HEK293 (cell line): ENCODE results near the gene IQCH.

Source experiments
- ELK4 ChIP-seq: IDR thresholded peaks from 2 replicates; pipeline ENCODE4 v1.6.1; 2011; ENCODE audit warnings: mild to moderate bottlenecking, low read depth, low read length, borderline replicate concordance
- FEZF1 ChIP-seq: fragments of 450-650 bp; formaldehyde crosslinking; IDR thresholded peaks from 2 replicates; pipeline ENCODE4 v1.5.1; 2016; ENCODE audit warnings: missing biosample characterization, missing genetic modification characterization
- GFI1B ChIP-seq: fragments of 450-650 bp; formaldehyde crosslinking; IDR thresholded peaks from 2 replicates; pipeline ENCODE4 v1.5.1; 2016; ENCODE audit warnings: missing biosample characterization, missing genetic modification characterization
- GLI2 ChIP-seq: fragments of 450-650 bp; formaldehyde crosslinking; IDR thresholded peaks from 2 replicates; pipeline ENCODE4; 2017; ENCODE audit warnings: missing biosample characterization, missing genetic modification characterization, low read depth, borderline replicate concordance
- OVOL3 ChIP-seq: fragments of 450-650 bp; formaldehyde crosslinking; IDR thresholded peaks from 2 replicates; pipeline ENCODE4 v1.5.1; 2016; ENCODE audit warnings: missing biosample characterization, missing genetic modification characterization
- PATZ1 ChIP-seq: fragments of 450-650 bp; formaldehyde crosslinking; IDR thresholded peaks from 2 replicates; pipeline ENCODE4 v1.5.1; 2016; ENCODE audit warnings: missing biosample characterization, missing genetic modification characterization
- PBX3 ChIP-seq: sonication (generic); formaldehyde crosslinking; IDR thresholded peaks from 2 replicates; pipeline ENCODE4 v1.8.1; 2022; ENCODE audit warnings: mild to moderate bottlenecking, moderate library complexity, missing genetic modification reagents
- PRDM1 ChIP-seq: fragments of 450-650 bp; formaldehyde crosslinking; IDR thresholded peaks from 2 replicates; pipeline ENCODE4; 2016; ENCODE audit warnings: missing biosample characterization, missing genetic modification characterization
- SP3 ChIP-seq: fragments of 450-650 bp; formaldehyde crosslinking; IDR thresholded peaks from 2 replicates; pipeline ENCODE4 v1.5.1; 2016; ENCODE audit warnings: missing biosample characterization, missing genetic modification characterization
- TRIM28 ChIP-seq: IDR thresholded peaks from 2 replicates; pipeline ENCODE4 v1.6.1; 2011; ENCODE audit warnings: low read length, control low read depth, borderline replicate concordance
- WT1 ChIP-seq: fragments of 450-650 bp; formaldehyde crosslinking; IDR thresholded peaks from 2 replicates; pipeline ENCODE4 v1.5.1; 2016; ENCODE audit warnings: missing biosample characterization, missing genetic modification characterization
- ZBTB20 ChIP-seq: fragments of 450-650 bp; formaldehyde crosslinking; IDR thresholded peaks from 2 replicates; pipeline ENCODE4 v1.5.1; 2016; ENCODE audit warnings: missing biosample characterization, missing genetic modification characterization
- ZBTB49 ChIP-seq: fragments of 450-650 bp; formaldehyde crosslinking; IDR thresholded peaks from 2 replicates; pipeline ENCODE4 v1.5.1; 2016; ENCODE audit warnings: missing biosample characterization, missing genetic modification characterization, low read depth
- ZEB2 ChIP-seq: fragments of 450-650 bp; formaldehyde crosslinking; IDR thresholded peaks from 2 replicates; pipeline ENCODE4 v1.5.1; 2016; ENCODE audit warnings: missing biosample characterization, missing genetic modification characterization
- ZFHX2 ChIP-seq: fragments of 450-650 bp; formaldehyde crosslinking; conservative IDR thresholded peaks from 2 replicates; pipeline ENCODE4 v1.5.1; 2016; ENCODE audit warnings: missing biosample characterization, missing genetic modification characterization
- ZIC2 ChIP-seq: fragments of 450-650 bp; formaldehyde crosslinking; IDR thresholded peaks from 2 replicates; pipeline ENCODE4 v1.5.1; 2016; ENCODE audit warnings: missing biosample characterization, missing genetic modification characterization
- ZNF114 ChIP-seq: fragments of 450-650 bp; formaldehyde crosslinking; IDR thresholded peaks from 2 replicates; pipeline ENCODE4 v1.5.0; 2017; ENCODE audit warnings: missing biosample characterization, missing genetic modification characterization
- ZNF121 ChIP-seq: fragments of 450-650 bp; formaldehyde crosslinking; IDR thresholded peaks from 2 replicates; pipeline ENCODE4 v1.5.1; 2016; ENCODE audit warnings: missing biosample characterization, missing genetic modification characterization
- ZNF140 ChIP-seq: fragments of 450-650 bp; formaldehyde crosslinking; IDR thresholded peaks from 2 replicates; pipeline ENCODE4 v1.5.1; 2016; ENCODE audit warnings: missing biosample characterization, missing genetic modification characterization
- ZNF214 ChIP-seq: fragments of 450-650 bp; formaldehyde crosslinking; IDR thresholded peaks from 2 replicates; pipeline ENCODE4 v1.5.1; 2017; ENCODE audit warnings: missing biosample characterization, mild to moderate bottlenecking, missing genetic modification characterization, borderline replicate concordance
- ZNF350 ChIP-seq: fragments of 450-650 bp; formaldehyde crosslinking; IDR thresholded peaks from 2 replicates; pipeline ENCODE4 v1.5.0; 2017; ENCODE audit warnings: missing biosample characterization, mild to moderate bottlenecking, missing genetic modification characterization
- ZNF571 ChIP-seq: fragments of 450-650 bp; formaldehyde crosslinking; IDR thresholded peaks from 2 replicates; pipeline ENCODE4 v1.5.0; 2017; ENCODE audit warnings: missing biosample characterization, missing genetic modification characterization
- ZNF585B ChIP-seq: fragments of 450-650 bp; formaldehyde crosslinking; IDR thresholded peaks from 2 replicates; pipeline ENCODE4 v1.5.1; 2016; ENCODE audit warnings: missing biosample characterization, missing genetic modification characterization
- ZNF600 ChIP-seq: fragments of 450-650 bp; formaldehyde crosslinking; IDR thresholded peaks from 2 replicates; pipeline ENCODE4 v1.5.1; 2016; ENCODE audit warnings: missing biosample characterization, missing genetic modification characterization
- ZNF664 ChIP-seq: fragments of 450-650 bp; formaldehyde crosslinking; IDR thresholded peaks from 2 replicates; pipeline ENCODE4 v1.5.1; 2016; ENCODE audit warnings: missing biosample characterization, missing genetic modification characterization
- ZNF670 ChIP-seq: fragments of 450-650 bp; formaldehyde crosslinking; IDR thresholded peaks from 2 replicates; pipeline ENCODE4 v1.5.1; 2016; ENCODE audit warnings: missing biosample characterization, missing genetic modification characterization, low read depth
- ZNF776 ChIP-seq: fragments of 450-650 bp; formaldehyde crosslinking; IDR thresholded peaks from 2 replicates; pipeline ENCODE4 v1.5.0; 2017; ENCODE audit warnings: missing biosample characterization, missing genetic modification characterization, borderline replicate concordance
- ZNF777 ChIP-seq: fragments of 450-650 bp; formaldehyde crosslinking; IDR thresholded peaks from 2 replicates; pipeline ENCODE4 v1.5.1; 2017; ENCODE audit warnings: missing biosample characterization, missing genetic modification characterization, borderline replicate concordance
- ZSCAN16 ChIP-seq: fragments of 450-650 bp; formaldehyde crosslinking; IDR thresholded peaks from 2 replicates; pipeline ENCODE4 v1.5.1; 2016; ENCODE audit warnings: missing biosample characterization, missing genetic modification characterization
- ZSCAN30 ChIP-seq: fragments of 450-650 bp; IDR thresholded peaks from 2 replicates; pipeline ENCODE4 v1.5.1; 2018; ENCODE audit warnings: missing biosample characterization, mild to moderate bottlenecking, missing genetic modification characterization, moderate library complexity
- TF ChIP-seq, protein P1 (sequence below): fragments of 450-650 bp; formaldehyde crosslinking; IDR thresholded peaks from 2 replicates; pipeline ENCODE4 v1.5.0; 2017; ENCODE audit warnings: missing biosample characterization, missing genetic modification characterization, borderline replicate concordance

The IQCH gene

GRCh38 chr15:67542420-67543347 is 288.1 kb downstream of the IQCH start, which contains the start of gene MAP2K5 (continued):
- TF ChIP-seq GFI1B (tag by site-specific recombination) (0 out of 2 replicates have a peak, but pooled peaks have one; percentile 23), ZSCAN30 (tag by site-specific recombination) (peak; percentile 65; the same call in 1 of the 2 replicates), ZNF114 (tag by site-specific recombination) (no peak), PATZ1 (tag by site-specific recombination) (peak; percentile 80), SP3 (tag by site-specific recombination) (peak; percentile 64; the same call in 1 of the 2 replicates), ZSCAN16 (tag by site-specific recombination) (0 out of 2 replicates have a peak, but pooled peaks have one; percentile 23), ZNF670 (tag by site-specific recombination) (no peak), ELK4 (no peak), ZNF600 (tag by site-specific recombination) (peak; percentile 86), ZBTB20 (no peak; the same call in 1 of the 2 replicates), ZNF664 (no peak), TRIM28 (no peak), WT1 (peak; percentile 47), ZIC2 (tag by site-specific recombination) (peak; percentile 74), ZEB2 (tag by site-specific recombination) (peak; percentile 55), OVOL3 (tag by site-specific recombination) (no peak), ZNF571 (tag by site-specific recombination) (no peak), FEZF1 (tag by site-specific recombination) (0 out of 2 replicates have a peak, but pooled peaks have one; percentile 5), GLI2 (tag by site-specific recombination) (no peak), PRDM1 (tag by site-specific recombination) (no peak), ZNF585B (tag by site-specific recombination) (no peak), ZNF214 (tag by site-specific recombination) (no peak), ZNF121 (tag by site-specific recombination) (no peak), PBX3 (CRISPR knock-in tag) (peak; percentile 36; the same call in 1 of the 2 replicates), ZNF777 (tag by site-specific recombination) (no peak), ZBTB49 (no peak), ZFHX2 (tag by site-specific recombination) (peak; percentile 86), ZNF350 (tag by site-specific recombination) (no peak), ZNF140 (tag by site-specific recombination) (no peak), ZNF776 (no peak)
- TF ChIP-seq, protein P1, sequence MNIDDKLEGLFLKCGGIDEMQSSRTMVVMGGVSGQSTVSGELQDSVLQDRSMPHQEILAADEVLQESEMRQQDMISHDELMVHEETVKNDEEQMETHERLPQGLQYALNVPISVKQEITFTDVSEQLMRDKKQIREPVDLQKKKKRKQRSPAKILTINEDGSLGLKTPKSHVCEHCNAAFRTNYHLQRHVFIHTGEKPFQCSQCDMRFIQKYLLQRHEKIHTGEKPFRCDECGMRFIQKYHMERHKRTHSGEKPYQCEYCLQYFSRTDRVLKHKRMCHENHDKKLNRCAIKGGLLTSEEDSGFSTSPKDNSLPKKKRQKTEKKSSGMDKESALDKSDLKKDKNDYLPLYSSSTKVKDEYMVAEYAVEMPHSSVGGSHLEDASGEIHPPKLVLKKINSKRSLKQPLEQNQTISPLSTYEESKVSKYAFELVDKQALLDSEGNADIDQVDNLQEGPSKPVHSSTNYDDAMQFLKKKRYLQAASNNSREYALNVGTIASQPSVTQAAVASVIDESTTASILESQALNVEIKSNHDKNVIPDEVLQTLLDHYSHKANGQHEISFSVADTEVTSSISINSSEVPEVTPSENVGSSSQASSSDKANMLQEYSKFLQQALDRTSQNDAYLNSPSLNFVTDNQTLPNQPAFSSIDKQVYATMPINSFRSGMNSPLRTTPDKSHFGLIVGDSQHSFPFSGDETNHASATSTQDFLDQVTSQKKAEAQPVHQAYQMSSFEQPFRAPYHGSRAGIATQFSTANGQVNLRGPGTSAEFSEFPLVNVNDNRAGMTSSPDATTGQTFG (tag by site-specific recombination), result no peak
